GM23338 (cell line): ENCODE results near the gene CBLN3.
"Not testable (repeated sequence)": the region's sequence is repeated elsewhere in the genome, so short reads cannot be mapped to it uniquely, and the experiment has no call there.

Source experiments
- CREB1 ChIP-seq: fragments of 250-450 bp; sonication (Bioruptor Pico); IDR thresholded peaks from 2 replicates; pipeline ENCODE4 v1.5.0; 2020; ENCODE audit warnings: low read depth, mild to moderate bottlenecking, moderate library complexity
- CTCF ChIP-seq, 2 experiments: fragments of 200-600 bp in 1 of 2; sonication (generic) in 1 of 2; conservative IDR thresholded peaks; 2 replicates each; pipeline versions ENCODE4 v1.5.1 to v1.6.1; 2016 to 2017; ENCODE audit warnings: antibody characterized with exemption in 2 of 2, low read depth in 2 of 2, mild to moderate bottlenecking in 2 of 2, moderate library complexity in 1 of 2
- ETS1 ChIP-seq: IDR thresholded peaks from 2 replicates; pipeline ENCODE4 v1.6.1; 2016; ENCODE audit warnings: antibody characterized with exemption
- EZH2 ChIP-seq: fragments of 200-600 bp; sonication (generic); IDR thresholded peaks from one replicate; pipeline ENCODE4 v1.8.0; 2017; ENCODE audit warnings: antibody characterized with exemption, mild to moderate bottlenecking, low read depth; ENCODE audit not compliant: unreplicated experiment
- EZH2phosphoT487 ChIP-seq: fragments of 200-600 bp; sonication (generic); IDR thresholded peaks from one replicate; pipeline ENCODE4 v1.8.1; 2018; ENCODE audit warnings: antibody characterized with exemption; ENCODE audit not compliant: unreplicated experiment
- JUNB ChIP-seq: IDR thresholded peaks from one replicate; pipeline ENCODE4 v1.6.1; 2016; ENCODE audit warnings: antibody characterized with exemption; ENCODE audit not compliant: unreplicated experiment
- POLR2AphosphoS5 ChIP-seq: IDR thresholded peaks from 2 replicates; pipeline ENCODE4 v1.6.1; 2016; ENCODE audit warnings: antibody characterized with exemption, low read depth
- REST ChIP-seq: IDR thresholded peaks from one replicate; pipeline ENCODE4 v1.6.1; 2018; ENCODE audit warnings: antibody characterized with exemption; ENCODE audit not compliant: unreplicated experiment
- STAT1 ChIP-seq: IDR thresholded peaks from one replicate; pipeline ENCODE4 v1.6.1; 2016; ENCODE audit warnings: antibody characterized with exemption; ENCODE audit not compliant: unreplicated experiment
- ZNF114 ChIP-seq: fragments of 250-450 bp; sonication (Bioruptor Pico); IDR thresholded peaks from 2 replicates; pipeline ENCODE4 v1.5.0; 2020; ENCODE audit warnings: mild to moderate bottlenecking, moderate library complexity
- ZNF462 ChIP-seq: fragments of 250-450 bp; sonication (Bioruptor Pico); IDR thresholded peaks from 2 replicates; pipeline ENCODE4 v1.5.0; 2020; ENCODE audit warnings: mild to moderate bottlenecking, moderate library complexity

GRCh38 chr14:24450828-24451227, 21.4 kb upstream of the CBLN3 start:
- TF ChIP-seq CREB1 (CRISPR knock-in tag); CTCF (conservative IDR thresholded peaks at IDR 0.05; ENCODE audit: low read depth in 2 of 2); JUNB; EZH2; POLR2AphosphoS5; STAT1; EZH2phosphoT487; ZNF462; REST; ETS1; ZNF114 (CRISPR knock-in tag): not testable (repeated sequence)
